ENCODE data around the gene LARGE2. TPM values are rescaled to one million over a fixed set of nuclear protein-coding genes. Genes with fewer than 3 reads are reported as not detected.
A peak's percentile ranks its signal among the peaks of the same experiment; 100 is the strongest.

Gene LARGE2
- polyA plus RNA-seq, 1 donor from 2014 or later, result not detected

GRCh38 chr11:45879803-45880686 lies 42.4 kb upstream of the LARGE2 start:
- Histone ChIP-seq H3F3A (ENCODE audit: insufficient read depth, low read length, poor library complexity, severe bottlenecking) (no peaks in the 10 kb centered on the region), H3K36me3 (ENCODE audit: insufficient read depth, low read length) (no peaks in the 10 kb centered on the region), H3K9me2 (ENCODE audit: insufficient read depth, low read length) (no peaks in the 10 kb centered on the region), H2AFZ (ENCODE audit: low read depth, low read length) (no peak overlapping the region), H3K79me2 (replicated peaks; ENCODE audit: insufficient read depth, low read length) (no peaks in the 10 kb centered on the region), H3K27me3 (ENCODE audit: insufficient read depth, low read depth, low read length) (no peaks in the 10 kb centered on the region), H3K27ac (ENCODE audit: low read length) (peak overlapping the region; percentile 51), H3K4me3 (ENCODE audit: low read length) (peak overlapping the region; percentile 18), H3K9ac (ENCODE audit: low read length) (peak overlapping the region; percentile 7), H3K9me3 (ENCODE audit: low read length) (no peaks in the 10 kb centered on the region), H4K20me1 (ENCODE audit: insufficient read depth) (no peaks in the 10 kb centered on the region), H3K4me2 (ENCODE audit: low read length) (no peak overlapping the region)
- TF ChIP-seq POLR2AphosphoS5 (IDR thresholded peaks at IDR 0.05) (no peak), EP300 (conservative IDR thresholded peaks at IDR 0.05; ENCODE audit: poor library complexity, severe bottlenecking) (no peak), REST (IDR thresholded peaks at IDR 0.05; ENCODE audit: borderline replicate concordance) (no peak), SMC3 (conservative IDR thresholded peaks at IDR 0.05; ENCODE audit: poor library complexity) (no peak), MXI1 (conservative IDR thresholded peaks at IDR 0.05; ENCODE audit: poor library complexity, severe bottlenecking) (no peak), RAD21 (conservative IDR thresholded peaks at IDR 0.05) (no peak), EZH2 (IDR thresholded peaks at IDR 0.05; ENCODE audit: borderline replicate concordance, insufficient read depth, low read length, poor library complexity, severe bottlenecking) (no peak), CTCF (IDR thresholded peaks at IDR 0.05; ENCODE audit: poor library complexity, severe bottlenecking) (no peak), TAF1 (IDR thresholded peaks at IDR 0.05; ENCODE audit: low read depth) (no peak)

- H3K27ac ChIP-seq (ENCODE audit: low read length), result peak overlapping the region; percentile 51
- no peaks in the 10 kb centered on the region for H4K20me1 ChIP-seq (ENCODE audit: insufficient read depth)
- H3K4me2 ChIP-seq (ENCODE audit: low read length), result no peak overlapping the region
- no peaks in the 10 kb centered on the region for H3K27me3 ChIP-seq (ENCODE audit: insufficient read depth, low read depth, low read length)
- no peak overlapping the region for H2AFZ ChIP-seq (ENCODE audit: low read depth, low read length)
- no peak overlapping the region for H3K9ac ChIP-seq (ENCODE audit: low read length)
- peaks cover 3% of the 10 kb centered on the region for H3K79me2 ChIP-seq (replicated peaks; ENCODE audit: insufficient read depth, low read length)
- no peaks in the 10 kb centered on the region for H3F3A ChIP-seq (ENCODE audit: insufficient read depth, low read length, poor library complexity, severe bottlenecking)
- no peaks in the 10 kb centered on the region for H3K9me2 ChIP-seq (ENCODE audit: insufficient read depth, low read length)
- no peak for TF ChIP-seq SMC3 (conservative IDR thresholded peaks at IDR 0.05; ENCODE audit: poor library complexity)
- H3K4me3 ChIP-seq (ENCODE audit: low read length), result peak overlapping the region; percentile 18
- H3K36me3 ChIP-seq (ENCODE audit: insufficient read depth, low read length), result no peaks in the 10 kb centered on the region
- H3K9me3 ChIP-seq (ENCODE audit: low read length), result no peaks in the 10 kb centered on the region
Observed at GRCh38 chr11:45880772-45881570, 41.5 kb upstream of the LARGE2 start.

All from neural cell (in vitro differentiated cells).